ENCODE results near the gene FBL.

The FBL gene

GRCh38 chr19:39852882-39853281 is 6.7 kb upstream of the FBL start:
- H3K27me3 ChIP-seq (ENCODE audit: control insufficient read depth, insufficient read depth, low read length): no peaks in the 10 kb centered on the region
- H3K27ac ChIP-seq (ENCODE audit: low read depth, low read length): no peak overlapping the region
- H3K9ac ChIP-seq (ENCODE audit: low read length): no peak overlapping the region
- H3K4me3 ChIP-seq (ENCODE audit: low read depth, low read length): no peak overlapping the region
- no peaks in the 10 kb centered on the region for H3K9me3 ChIP-seq (ENCODE audit: control insufficient read depth, insufficient read depth, low read depth, low read length)
- no peaks in the 10 kb centered on the region for H3K4me1 ChIP-seq (ENCODE audit: control insufficient read depth, insufficient read depth, low read length)
- H3K36me3 ChIP-seq (ENCODE audit: control insufficient read depth, insufficient read depth, low read length): no peaks in the 10 kb centered on the region

GRCh38 chr19:39850892-39851291 is 4.7 kb upstream of the FBL start:
- Histone ChIP-seq H3K27me3 (ENCODE audit: control insufficient read depth, insufficient read depth, low read length) (no peaks in the 10 kb centered on the region), H3K9me3 (ENCODE audit: control insufficient read depth, insufficient read depth, low read depth, low read length) (no peaks in the 10 kb centered on the region), H3K4me1 (ENCODE audit: control insufficient read depth, insufficient read depth, low read length) (peaks cover 11% of the 10 kb centered on the region), H3K27ac (ENCODE audit: low read depth, low read length) (no peak overlapping the region), H3K9ac (ENCODE audit: low read length) (no peak overlapping the region), H3K36me3 (ENCODE audit: control insufficient read depth, insufficient read depth, low read length) (no peaks in the 10 kb centered on the region), H3K4me3 (ENCODE audit: low read depth, low read length) (no peak overlapping the region)

- no peak overlapping the region for H3K27ac ChIP-seq (ENCODE audit: low read depth, low read length)
- no peaks in the 10 kb centered on the region for H3K9me3 ChIP-seq (ENCODE audit: control insufficient read depth, insufficient read depth, low read depth, low read length)
- H3K4me1 ChIP-seq (ENCODE audit: control insufficient read depth, insufficient read depth, low read length): peaks cover 20% of the 10 kb centered on the region
- H3K9ac ChIP-seq (ENCODE audit: low read length): no peak overlapping the region
- no peaks in the 10 kb centered on the region for H3K27me3 ChIP-seq (ENCODE audit: control insufficient read depth, insufficient read depth, low read length)
- H3K36me3 ChIP-seq (ENCODE audit: control insufficient read depth, insufficient read depth, low read length): no peaks in the 10 kb centered on the region
- no peak overlapping the region for H3K4me3 ChIP-seq (ENCODE audit: low read depth, low read length)
These were observed 2.2 kb upstream of the FBL start for GRCh38 chr19:39848392-39848791.

- no peak overlapping the region for H3K27ac ChIP-seq (ENCODE audit: low read depth, low read length)
- H3K9me3 ChIP-seq (ENCODE audit: control insufficient read depth, insufficient read depth, low read depth, low read length): no peaks in the 10 kb centered on the region
- no peak overlapping the region for H3K9ac ChIP-seq (ENCODE audit: low read length)
- H3K4me3 ChIP-seq (ENCODE audit: low read depth, low read length): no peak overlapping the region
- no peaks in the 10 kb centered on the region for H3K36me3 ChIP-seq (ENCODE audit: control insufficient read depth, insufficient read depth, low read length)
- H3K27me3 ChIP-seq (ENCODE audit: control insufficient read depth, insufficient read depth, low read length): no peaks in the 10 kb centered on the region
- H3K4me1 ChIP-seq (ENCODE audit: control insufficient read depth, insufficient read depth, low read length): peaks cover 29% of the 10 kb centered on the region
These were observed 1.3 kb upstream of the FBL start for GRCh38 chr19:39847525-39847924.

GRCh38 chr19:39846678-39847486 is 703 bp upstream of the FBL start:
- peak overlapping the region; percentile 22 for H3K9ac ChIP-seq (ENCODE audit: low read length)
- H3K9me3 ChIP-seq (ENCODE audit: control insufficient read depth, insufficient read depth, low read depth, low read length): no peaks in the 10 kb centered on the region
- peak overlapping the region; percentile 67; the same call in 1 of the 2 replicates for H3K27ac ChIP-seq (ENCODE audit: low read depth, low read length)
- peaks cover 32% of the 10 kb centered on the region for H3K4me1 ChIP-seq (ENCODE audit: control insufficient read depth, insufficient read depth, low read length)
- no peaks in the 10 kb centered on the region for H3K36me3 ChIP-seq (ENCODE audit: control insufficient read depth, insufficient read depth, low read length)
- peak overlapping the region; percentile 97 for H3K4me3 ChIP-seq (ENCODE audit: low read depth, low read length)
- no peaks in the 10 kb centered on the region for H3K27me3 ChIP-seq (ENCODE audit: control insufficient read depth, insufficient read depth, low read length)

GRCh38 chr19:39845584-39845932 is 621 bp downstream of the FBL start:
- peak overlapping the region; percentile 97 for H3K4me3 ChIP-seq (ENCODE audit: low read depth, low read length)
- H3K27ac ChIP-seq (ENCODE audit: low read depth, low read length): peak overlapping the region; percentile 67; the same call in 1 of the 2 replicates
- H3K9ac ChIP-seq (ENCODE audit: low read length): peak overlapping the region; percentile 85
- H3K36me3 ChIP-seq (ENCODE audit: control insufficient read depth, insufficient read depth, low read length): peaks cover 10% of the 10 kb centered on the region; the same call in 1 of the 2 replicates
- peaks cover 32% of the 10 kb centered on the region for H3K4me1 ChIP-seq (ENCODE audit: control insufficient read depth, insufficient read depth, low read length)
- no peaks in the 10 kb centered on the region for H3K9me3 ChIP-seq (ENCODE audit: control insufficient read depth, insufficient read depth, low read depth, low read length)
- H3K27me3 ChIP-seq (ENCODE audit: control insufficient read depth, insufficient read depth, low read length): no peaks in the 10 kb centered on the region

- no peaks in the 10 kb centered on the region for H3K27me3 ChIP-seq (ENCODE audit: control insufficient read depth, insufficient read depth, low read length)
- no peak overlapping the region for H3K27ac ChIP-seq (ENCODE audit: low read depth, low read length)
- peak overlapping the region; percentile 97 for H3K4me3 ChIP-seq (ENCODE audit: low read depth, low read length)
- H3K9me3 ChIP-seq (ENCODE audit: control insufficient read depth, insufficient read depth, low read depth, low read length): no peaks in the 10 kb centered on the region
- peak overlapping the region; percentile 85 for H3K9ac ChIP-seq (ENCODE audit: low read length)
- peaks cover 32% of the 10 kb centered on the region for H3K4me1 ChIP-seq (ENCODE audit: control insufficient read depth, insufficient read depth, low read length)
- peaks cover 13% of the 10 kb centered on the region for H3K36me3 ChIP-seq (ENCODE audit: control insufficient read depth, insufficient read depth, low read length)
These were observed 1.0 kb downstream of the FBL start for GRCh38 chr19:39845172-39845571.

- no peak overlapping the region for H3K27ac ChIP-seq (ENCODE audit: low read depth, low read length)
- H3K9ac ChIP-seq (ENCODE audit: low read length): peak overlapping the region; percentile 85
These were observed 2.0 kb downstream of the FBL start for GRCh38 chr19:39843919-39844793.

GRCh38 chr19:39842693-39843435 is 3.3 kb downstream of the FBL start:
- H3K27ac ChIP-seq (ENCODE audit: low read depth, low read length): no peak overlapping the region
- no peak overlapping the region for H3K9ac ChIP-seq (ENCODE audit: low read length)
- H3K4me3 ChIP-seq (ENCODE audit: low read depth, low read length): no peak overlapping the region
- peaks cover 36% of the 10 kb centered on the region for H3K36me3 ChIP-seq (ENCODE audit: control insufficient read depth, insufficient read depth, low read length)
- H3K4me1 ChIP-seq (ENCODE audit: control insufficient read depth, insufficient read depth, low read length): peaks cover 32% of the 10 kb centered on the region
- H3K27me3 ChIP-seq (ENCODE audit: control insufficient read depth, insufficient read depth, low read length): no peaks in the 10 kb centered on the region
- H3K9me3 ChIP-seq (ENCODE audit: control insufficient read depth, insufficient read depth, low read depth, low read length): no peaks in the 10 kb centered on the region

More at GRCh38 chr19:39843919-39844793, 2.0 kb downstream of the FBL start:
- Histone ChIP-seq H3K4me3 (ENCODE audit: low read depth, low read length) (peak overlapping the region; percentile 97), H3K36me3 (ENCODE audit: control insufficient read depth, insufficient read depth, low read length) (peaks cover 23% of the 10 kb centered on the region), H3K27me3 (ENCODE audit: control insufficient read depth, insufficient read depth, low read length) (no peaks in the 10 kb centered on the region), H3K9me3 (ENCODE audit: control insufficient read depth, insufficient read depth, low read depth, low read length) (no peaks in the 10 kb centered on the region), H3K4me1 (ENCODE audit: control insufficient read depth, insufficient read depth, low read length) (peaks cover 32% of the 10 kb centered on the region)

GRCh38 chr19:39841041-39841440 is 5.1 kb downstream of the FBL start:
- no peak overlapping the region for H3K9ac ChIP-seq (ENCODE audit: low read length)
- H3K4me3 ChIP-seq (ENCODE audit: low read depth, low read length): no peak overlapping the region
- no peaks in the 10 kb centered on the region for H3K9me3 ChIP-seq (ENCODE audit: control insufficient read depth, insufficient read depth, low read depth, low read length)
- peaks cover 55% of the 10 kb centered on the region for H3K36me3 ChIP-seq (ENCODE audit: control insufficient read depth, insufficient read depth, low read length)
- peaks cover 21% of the 10 kb centered on the region for H3K4me1 ChIP-seq (ENCODE audit: control insufficient read depth, insufficient read depth, low read length)
- no peaks in the 10 kb centered on the region for H3K27me3 ChIP-seq (ENCODE audit: control insufficient read depth, insufficient read depth, low read length)
- no peak overlapping the region for H3K27ac ChIP-seq (ENCODE audit: low read depth, low read length)

Data from HUES6 (cell line).